ENCODE measurements around the gene PAPPA2.
"Not testable (repeated sequence)": the region's sequence is repeated elsewhere in the genome, so short reads cannot be mapped to it uniquely, and the experiment has no call there.

Gene PAPPA2

GRCh38 chr1:176744142-176744541 lies 281.2 kb downstream of the PAPPA2 start:
- no peak overlapping the region for H3K27ac ChIP-seq
- ChIA-PET CTCF (interaction anchor here (0.6 kb wide), 1 partner anchor 100 kb away, joined by 3 read pairs; no protein-coding TSS in a partner anchor), POLR2A (ENCODE audit: low non-redundant PET) (no interaction called here)
- no peak for DNase-seq (ENCODE audit: low spot score)
- no peak for TF ChIP-seq CTCF (conservative IDR thresholded peaks at IDR 0.05; ENCODE audit: low read depth)

- no peak for TF ChIP-seq CTCF (conservative IDR thresholded peaks at IDR 0.05; ENCODE audit: low read depth)
- ChIA-PET CTCF (interaction anchor here (0.7 to 1.0 kb wide), 2 partner anchors 186 to 432 kb away, joined by 3 to 4 read pairs; no protein-coding TSS in a partner anchor), POLR2A (ENCODE audit: low non-redundant PET) (no interaction called here)
- no peak for DNase-seq (ENCODE audit: low spot score)
- no peak overlapping the region for H3K27ac ChIP-seq
These were observed 283.0 kb downstream of the PAPPA2 start for GRCh38 chr1:176745945-176746344.

GRCh38 chr1:176752505-176752904 lies 289.5 kb downstream of the PAPPA2 start:
- ChIA-PET POLR2A (ENCODE audit: low non-redundant PET) (no interaction called here), CTCF (no interaction called here)
- TF ChIP-seq CTCF (conservative IDR thresholded peaks at IDR 0.05; ENCODE audit: low read depth), result no peak
- H3K27ac ChIP-seq, result no peak overlapping the region
- DNase-seq (ENCODE audit: low spot score), result no peak

- ChIA-PET POLR2A (ENCODE audit: low non-redundant PET) (no interaction called here), CTCF (no interaction called here)
- DNase-seq (ENCODE audit: low spot score), result no peak
- no peak overlapping the region for H3K27ac ChIP-seq
- TF ChIP-seq CTCF (conservative IDR thresholded peaks at IDR 0.05; ENCODE audit: low read depth), result no peak
These were observed 291.7 kb downstream of the PAPPA2 start for GRCh38 chr1:176754676-176755075.

- H3K27ac ChIP-seq; CTCF ChIA-PET; DNase-seq (ENCODE audit: low spot score); POLR2A ChIA-PET (ENCODE audit: low non-redundant PET): not testable (repeated sequence)
These were observed 293.8 kb downstream of the PAPPA2 start for GRCh38 chr1:176756817-176757216.

GRCh38 chr1:176765608-176766007 lies 302.6 kb downstream of the PAPPA2 start:
- TF ChIP-seq CTCF (conservative IDR thresholded peaks at IDR 0.05; ENCODE audit: low read depth), result no peak
- no peak for DNase-seq (ENCODE audit: low spot score)
- ChIA-PET CTCF (no interaction called here), POLR2A (ENCODE audit: low non-redundant PET) (no interaction called here)
- no peak overlapping the region for H3K27ac ChIP-seq

GRCh38 chr1:176766779-176767178 lies 303.8 kb downstream of the PAPPA2 start:
- DNase-seq (ENCODE audit: low spot score), result no peak
- ChIA-PET POLR2A (ENCODE audit: low non-redundant PET) (no interaction called here), CTCF (no interaction called here)
- no peak overlapping the region for H3K27ac ChIP-seq
- no peak for TF ChIP-seq CTCF (conservative IDR thresholded peaks at IDR 0.05; ENCODE audit: low read depth)

Measured in RWPE1 (cell line).